Measurements from ENCODE around the gene G6PD.
"Not testable (repeated sequence)": the region's sequence is repeated elsewhere in the genome, so short reads cannot be mapped to it uniquely, and the experiment has no call there.

G6PD gene

GRCh38 chrX:154542723-154543424, 3.8 kb downstream of the G6PD start:
- no peak for DNase-seq

GRCh38 chrX:154541896-154542722, 4.5 kb downstream of the G6PD start:
- DNase-seq, result no peak

DNA sequence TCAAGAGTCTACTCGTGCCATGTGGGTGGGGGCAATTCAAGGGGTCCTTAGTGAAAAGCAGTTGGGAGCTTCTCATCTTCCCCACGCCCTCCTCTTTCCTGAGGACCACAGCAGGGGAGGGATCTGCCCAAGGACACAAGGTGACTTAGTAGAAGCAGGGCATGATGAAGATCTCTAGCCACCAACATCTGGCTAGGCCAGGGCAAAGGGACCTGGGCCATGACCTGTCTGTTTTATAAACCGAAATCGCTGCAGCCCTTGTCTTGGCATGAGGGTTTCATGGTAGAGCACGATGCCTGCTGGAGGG, 5.1 kb downstream of the G6PD start:
- no peak for DNase-seq

GRCh38 chrX:154540897-154541535, 5.6 kb downstream of the G6PD start:
- DNase-seq, result no peak

GRCh38 chrX:154540365-154540764, 6.3 kb downstream of the G6PD start:
- DNase-seq, result not testable (repeated sequence)

DNA sequence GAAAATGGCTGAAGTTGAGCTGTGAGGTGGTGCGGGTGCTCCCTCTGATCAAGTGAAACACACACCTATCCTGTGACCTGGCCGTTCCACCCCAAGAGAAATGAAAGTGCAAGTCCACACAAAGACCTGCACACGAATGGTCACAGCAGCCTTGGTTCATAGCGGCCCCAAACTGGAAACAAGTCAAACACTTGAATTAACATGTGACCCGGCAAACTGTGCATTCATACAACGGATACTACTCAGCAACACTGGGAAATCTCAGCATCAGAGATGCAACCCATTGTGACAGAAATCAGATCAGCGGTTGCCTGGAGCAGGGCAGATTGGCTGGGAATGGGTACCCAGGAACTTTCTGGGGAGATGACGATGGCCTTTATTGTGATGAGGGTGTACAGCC, 7.6 kb downstream of the G6PD start:
- DNase-seq, result no peak

GRCh38 chrX:154535892-154536291, 10.8 kb downstream of the G6PD start:
- DNase-seq, result no peak

DNA sequence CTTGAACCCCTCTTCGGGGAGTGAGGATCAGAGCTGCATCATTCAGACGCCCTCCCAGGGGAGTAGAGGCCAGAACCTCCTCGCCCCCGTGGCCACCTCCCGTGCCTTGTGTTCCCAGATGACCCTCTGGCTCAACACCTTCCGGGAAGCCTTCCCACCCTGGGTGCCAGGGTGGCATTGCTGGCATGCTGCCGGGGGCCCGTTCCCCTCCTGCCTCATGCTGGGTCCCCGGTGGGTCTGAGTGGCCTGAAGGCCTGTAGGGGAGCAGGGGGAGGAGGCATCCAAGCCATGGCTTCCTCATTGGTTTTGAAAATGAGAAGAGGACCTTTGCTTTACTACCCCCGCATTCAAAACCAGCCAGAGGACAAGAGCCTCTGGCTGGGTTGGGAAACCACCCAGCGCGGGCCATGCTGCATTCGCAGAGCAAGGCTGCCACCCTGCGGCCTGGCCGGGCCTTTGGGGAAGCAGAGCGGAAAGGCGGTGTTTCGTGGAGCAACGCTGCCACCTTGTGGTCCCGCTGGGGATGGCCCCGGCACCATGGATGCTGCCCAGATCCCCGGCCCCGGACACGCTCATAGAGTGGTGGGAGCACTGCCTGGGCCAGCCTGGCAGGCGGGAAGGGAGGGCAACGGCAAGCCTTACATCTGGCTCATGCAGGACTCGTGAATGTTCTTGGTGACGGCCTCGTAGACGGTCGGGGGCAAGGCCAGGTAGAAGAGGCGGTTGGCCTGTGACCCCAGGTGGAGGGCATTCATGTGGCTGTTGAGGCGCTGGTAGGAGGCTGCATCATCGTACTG, 11.9 kb downstream of the G6PD start:
- DNase-seq, result no peak

DNA sequence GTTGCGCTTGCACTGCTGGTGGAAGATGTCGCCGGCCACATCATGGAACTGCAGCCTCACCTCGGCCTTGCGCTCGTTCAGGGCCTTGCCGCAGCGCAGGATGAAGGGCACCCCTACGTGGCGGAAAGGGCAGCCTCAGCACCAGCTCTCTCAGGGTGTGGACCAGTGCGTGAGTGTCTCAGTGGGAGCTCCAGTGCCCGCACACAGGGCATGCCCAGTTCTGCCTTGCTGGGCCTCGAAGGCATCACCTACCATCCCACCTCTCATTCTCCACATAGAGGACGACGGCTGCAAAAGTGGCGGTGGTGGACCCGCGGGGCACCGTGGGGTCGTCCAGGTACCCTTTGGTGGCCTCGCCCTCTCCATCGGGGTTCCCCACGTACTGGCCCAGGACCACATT, 14.0 kb downstream of the G6PD start:
- DNase-seq, result no peak

- no peak for DNase-seq
Measured at GRCh38 chrX:154531626-154532025, 15.0 kb downstream of the G6PD start.

DNA sequence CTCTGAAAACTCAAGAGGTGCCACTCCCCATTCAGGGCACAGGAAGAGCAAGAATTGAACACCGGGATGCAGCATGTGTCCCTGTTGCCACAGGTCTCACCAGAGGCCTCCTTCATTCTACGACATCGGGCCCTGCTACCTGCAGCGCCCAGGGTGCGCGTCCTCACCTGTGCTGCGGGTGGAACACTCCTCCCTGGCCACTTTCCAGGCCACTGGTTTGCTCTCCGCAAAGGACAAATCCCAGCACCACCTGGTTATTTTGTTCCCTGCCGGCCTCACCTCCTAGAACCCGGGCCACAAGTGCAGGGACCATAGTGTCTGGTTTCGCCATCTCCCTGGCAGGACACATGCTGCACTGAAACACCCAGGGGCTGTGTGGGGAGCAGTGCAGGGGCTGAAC, 16.4 kb downstream of the G6PD start:
- no peak for DNase-seq

DNA sequence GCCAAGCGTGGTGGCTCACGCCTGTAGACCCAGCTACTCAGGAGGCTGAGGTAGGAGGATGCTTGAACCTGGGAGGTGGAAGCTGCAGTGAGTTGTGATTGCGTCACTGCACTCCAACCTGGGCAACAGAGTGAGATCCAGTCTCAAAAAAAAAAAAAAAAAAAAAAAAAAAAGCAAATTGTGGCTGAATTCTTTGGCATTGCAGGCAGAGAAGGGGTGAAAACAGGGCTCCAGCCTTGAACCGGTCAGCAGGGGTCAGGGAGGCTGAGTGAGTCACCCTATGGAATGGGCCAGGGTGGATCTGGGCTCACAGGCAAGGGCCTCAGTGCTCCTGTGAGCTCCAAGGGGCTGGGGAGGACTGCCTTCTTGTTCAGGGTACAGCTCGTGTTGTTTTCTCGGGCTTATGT, 17.4 kb downstream of the G6PD start:
- no peak for DNase-seq

DNA sequence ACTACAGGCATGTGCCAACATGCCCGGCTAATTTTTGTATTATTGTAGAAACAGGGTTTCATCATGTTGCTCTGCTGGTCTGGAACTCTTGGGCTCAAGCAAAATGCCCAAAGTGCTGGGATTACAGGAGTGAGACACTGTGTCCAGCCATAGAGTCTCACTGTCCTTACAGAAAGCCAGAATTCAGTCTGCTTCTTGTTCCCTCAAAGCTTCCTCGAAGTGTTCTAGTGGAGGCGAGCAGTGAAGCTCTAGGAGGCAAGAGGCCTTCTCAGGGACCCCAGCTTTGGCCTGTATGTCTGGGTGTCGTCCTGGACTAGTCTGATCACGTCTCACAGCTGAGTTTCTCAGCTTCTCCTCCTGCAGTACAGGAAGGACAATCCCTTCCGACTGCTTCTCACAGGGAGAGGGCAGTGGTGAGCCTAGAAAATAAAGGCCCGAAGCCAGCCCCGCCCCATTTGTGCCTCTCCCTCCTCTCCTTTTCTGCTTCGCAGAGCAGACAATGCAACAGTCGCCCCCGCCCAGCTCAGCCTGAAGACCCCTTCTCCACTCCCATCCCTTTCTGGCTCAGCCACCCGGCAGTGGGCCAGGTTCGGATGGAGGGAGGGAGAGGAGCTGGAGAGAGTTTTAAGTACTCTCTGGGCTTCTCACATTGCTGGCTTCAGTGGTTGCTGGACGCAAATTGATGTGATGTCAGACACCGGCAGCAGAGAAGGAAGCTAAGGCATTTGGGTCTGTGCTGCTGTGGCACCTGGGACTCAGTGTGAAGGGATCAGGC, 19.6 kb downstream of the G6PD start:
- no peak for DNase-seq

GRCh38 chrX:154525606-154526490, 20.8 kb downstream of the G6PD start:
- no peak for DNase-seq

DNA sequence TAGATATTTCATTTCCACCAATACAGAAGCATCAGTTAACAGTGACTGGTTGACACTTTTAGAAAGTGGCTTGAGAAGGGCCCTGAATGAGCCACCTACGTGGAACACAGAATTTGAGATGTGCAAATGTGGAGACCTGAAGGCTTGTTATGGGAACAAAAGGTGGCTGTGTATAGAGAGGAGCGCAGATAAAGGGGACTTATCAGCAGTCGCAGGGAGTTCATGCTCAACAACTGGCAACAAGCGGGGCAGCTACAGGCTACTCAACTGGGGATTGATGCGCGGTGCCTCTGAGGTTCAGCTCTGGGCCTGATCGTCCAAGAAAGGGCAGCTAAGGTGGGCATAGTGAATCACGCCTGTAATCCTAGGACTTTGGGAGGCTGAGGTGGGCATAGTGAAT, 27.3 kb downstream of the G6PD start:
- DNase-seq, result no peak

DNA sequence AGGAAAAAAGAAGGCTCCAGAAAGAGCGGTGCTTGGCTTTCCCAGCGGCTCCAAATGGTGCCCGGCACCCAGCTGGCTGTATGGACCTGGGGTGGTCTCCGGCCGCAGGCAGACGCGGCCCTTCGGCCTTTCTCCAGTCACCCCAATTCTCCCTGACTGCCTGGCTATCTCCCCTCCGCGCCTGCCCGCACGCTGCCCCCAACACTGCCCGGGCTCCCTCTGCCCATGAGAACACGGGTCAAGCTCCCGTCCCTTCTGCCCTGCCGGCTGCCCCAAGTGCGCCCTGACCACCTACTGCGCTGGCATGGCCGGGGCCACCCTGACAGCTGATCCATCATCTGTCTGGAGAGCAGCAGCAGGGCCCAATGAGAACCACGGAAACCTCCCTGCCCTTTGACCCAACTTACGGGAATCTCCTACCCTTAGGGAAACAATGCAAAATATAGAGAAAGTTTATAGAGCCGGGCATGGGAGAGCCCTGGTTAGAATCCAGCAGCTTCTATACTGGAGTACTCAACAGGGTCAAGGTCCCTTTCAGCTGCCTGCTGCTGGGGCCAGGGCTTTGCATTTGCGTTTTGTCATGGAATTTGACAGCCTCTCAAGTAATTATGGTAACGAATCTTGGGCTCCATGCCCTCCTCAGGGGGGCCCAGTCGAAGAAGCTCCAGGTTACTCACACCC, 29.4 kb downstream of the G6PD start:
- DNase-seq, result no peak

GRCh38 chrX:154516656-154517100, 30.0 kb downstream of the G6PD start:
- DNase-seq, result no peak

DNA sequence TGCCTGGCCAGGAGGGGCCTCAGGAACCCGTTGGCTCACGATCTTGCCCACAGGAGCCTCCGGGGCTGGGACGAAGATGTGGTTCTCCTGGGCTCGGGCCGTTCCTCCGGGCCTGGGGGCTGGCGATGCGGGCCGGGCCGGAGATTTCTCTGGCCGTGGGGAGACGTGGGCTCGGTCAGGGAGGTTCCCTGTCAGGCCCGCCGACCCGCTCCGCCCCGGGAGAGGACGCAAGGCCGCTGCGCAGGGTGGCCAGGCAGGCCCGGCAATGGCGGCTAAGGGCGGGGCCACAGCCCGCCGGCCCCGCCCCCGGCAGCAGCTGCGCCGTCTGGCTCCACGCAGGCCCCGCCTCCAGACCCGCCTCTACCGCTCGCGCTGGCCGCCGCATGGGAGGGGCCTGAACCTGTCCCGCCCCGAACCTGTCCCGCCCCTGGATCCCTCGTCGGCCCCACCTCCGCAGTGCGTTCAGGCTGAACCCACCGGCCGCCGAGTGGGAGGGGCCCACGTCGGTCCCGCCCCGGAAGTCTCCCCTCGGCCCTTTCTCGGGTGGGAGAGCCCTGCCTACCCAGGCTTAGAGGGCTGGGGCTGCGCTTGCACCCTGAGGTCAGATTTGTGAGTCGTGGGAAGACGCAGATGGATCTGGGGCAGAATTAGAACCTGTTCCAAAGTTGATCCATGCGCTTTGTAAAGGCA, 30.5 kb downstream of the G6PD start, which contains the start of gene FAM3A:
Gene FAM3A (minus strand): TSS at position 267 of the 690 bp plus-strand sequence. CDS start 460 bp downstream, outside the sequence.
- no peak for DNase-seq

GRCh38 chrX:154515090-154515965, 31.3 kb downstream of the G6PD start:
- no peak for DNase-seq
